ENCODE data around the gene TNFRSF13B. TPM values are rescaled to one million over a fixed set of nuclear protein-coding genes. Genes with fewer than 3 reads are reported as not detected.

Gene TNFRSF13B
- total RNA-seq, 1 donor from 2014 or later: not detected

DNA sequence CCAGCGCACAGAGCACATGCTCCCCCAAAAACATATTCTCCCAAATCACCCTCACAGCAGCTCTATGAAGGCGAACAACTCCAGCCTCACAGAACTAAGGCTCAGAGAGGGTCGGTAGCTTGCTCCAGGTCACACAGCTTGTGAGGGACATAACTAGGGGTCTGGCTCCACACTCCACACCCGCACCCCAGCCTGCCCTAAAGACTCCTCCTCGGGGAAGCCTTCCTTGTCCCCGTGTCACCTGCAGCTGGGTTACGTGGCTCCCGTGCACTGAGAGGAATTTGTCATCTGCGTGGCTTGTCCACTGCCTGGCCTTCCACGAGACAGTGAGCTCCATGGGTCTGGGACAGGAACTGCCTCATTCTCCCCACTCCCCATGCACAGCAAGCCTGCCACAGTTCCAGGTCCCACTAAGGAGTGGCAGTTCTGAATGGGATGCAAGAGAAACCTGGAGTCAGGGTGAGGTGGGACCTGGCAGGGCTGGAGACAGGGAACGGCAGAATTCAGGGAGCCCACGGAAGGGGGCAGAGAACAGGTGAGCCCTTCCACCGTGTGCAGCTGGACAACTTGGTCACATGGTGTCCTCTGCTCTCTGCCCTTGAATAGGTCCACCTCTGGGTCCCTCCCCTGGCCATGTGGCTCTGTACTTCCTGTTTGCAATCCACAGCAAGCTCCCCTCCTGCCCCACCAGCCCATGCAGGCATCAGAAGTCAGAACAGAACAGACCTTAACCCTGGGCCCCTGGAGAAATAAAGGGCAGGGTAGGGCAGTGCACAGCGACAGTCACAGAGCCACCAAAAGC lies 27.4 kb downstream of the TNFRSF13B start:
- DNase-seq (ENCODE audit: missing footprints) (no peak), ATAC-seq (no peak)
- intact Hi-C loops (cut with DNase I): no loop called here

DNA sequence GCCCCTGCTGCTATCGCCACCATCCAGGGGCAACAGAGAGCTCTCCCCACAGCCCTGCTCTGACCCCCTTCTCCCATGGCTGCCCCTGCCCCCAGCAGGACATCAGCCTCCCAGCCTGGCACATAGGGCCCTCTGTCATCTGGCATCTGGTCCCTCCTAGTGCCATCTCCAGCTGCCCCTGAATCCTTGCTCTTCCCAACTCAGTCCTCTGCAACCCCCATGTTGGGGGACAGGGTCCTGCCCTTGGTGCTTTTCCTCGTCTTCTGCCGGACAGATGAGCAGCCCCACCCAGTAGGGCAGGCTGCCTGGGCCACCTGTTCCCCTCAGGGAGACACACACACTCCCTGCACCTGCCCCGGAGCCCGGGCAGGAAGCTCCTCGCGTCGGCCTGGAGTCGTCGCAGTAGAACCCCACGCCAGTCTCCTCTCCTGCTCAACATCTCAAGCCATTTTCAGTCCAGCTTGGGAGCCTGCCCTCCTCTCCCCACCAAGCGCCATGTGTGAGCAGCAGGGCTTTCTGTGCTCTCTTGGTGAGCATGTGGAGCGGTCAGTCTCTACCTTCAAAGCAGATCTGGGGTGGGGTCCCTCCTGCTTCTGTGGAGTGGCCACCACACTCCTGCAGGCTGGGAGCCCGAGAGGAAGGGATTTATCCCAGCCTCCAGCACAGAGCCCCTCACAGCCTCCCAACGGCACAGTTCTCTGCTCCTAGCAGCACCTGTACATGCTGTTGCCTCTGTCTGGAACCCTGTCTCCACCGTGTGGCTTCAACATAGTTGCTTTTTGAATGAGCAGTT lies 28.2 kb downstream of the TNFRSF13B start:
- DNase-seq (ENCODE audit: missing footprints) (no peak), ATAC-seq (no peak)
- intact Hi-C loops (cut with DNase I): no loop called here

DNA sequence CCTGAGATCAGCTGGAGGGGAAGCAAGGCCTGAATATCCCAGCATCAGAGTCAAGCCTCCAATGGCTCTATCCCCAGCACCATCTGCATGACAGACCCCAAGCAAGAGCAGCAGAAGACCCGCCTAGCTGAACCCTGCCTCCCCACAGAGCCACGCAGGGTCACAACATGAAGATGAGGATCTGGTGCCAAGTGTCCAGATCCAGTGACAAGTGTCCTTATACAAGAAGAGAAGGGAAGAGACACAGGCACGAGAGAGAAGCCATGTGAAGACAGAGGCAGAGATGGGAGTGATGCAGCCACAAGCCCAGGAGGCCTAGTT lies 28.9 kb downstream of the TNFRSF13B start:
- DNase-seq (ENCODE audit: missing footprints) (no peak), ATAC-seq (no peak)
- intact Hi-C loops (cut with DNase I): no loop called here

DNA sequence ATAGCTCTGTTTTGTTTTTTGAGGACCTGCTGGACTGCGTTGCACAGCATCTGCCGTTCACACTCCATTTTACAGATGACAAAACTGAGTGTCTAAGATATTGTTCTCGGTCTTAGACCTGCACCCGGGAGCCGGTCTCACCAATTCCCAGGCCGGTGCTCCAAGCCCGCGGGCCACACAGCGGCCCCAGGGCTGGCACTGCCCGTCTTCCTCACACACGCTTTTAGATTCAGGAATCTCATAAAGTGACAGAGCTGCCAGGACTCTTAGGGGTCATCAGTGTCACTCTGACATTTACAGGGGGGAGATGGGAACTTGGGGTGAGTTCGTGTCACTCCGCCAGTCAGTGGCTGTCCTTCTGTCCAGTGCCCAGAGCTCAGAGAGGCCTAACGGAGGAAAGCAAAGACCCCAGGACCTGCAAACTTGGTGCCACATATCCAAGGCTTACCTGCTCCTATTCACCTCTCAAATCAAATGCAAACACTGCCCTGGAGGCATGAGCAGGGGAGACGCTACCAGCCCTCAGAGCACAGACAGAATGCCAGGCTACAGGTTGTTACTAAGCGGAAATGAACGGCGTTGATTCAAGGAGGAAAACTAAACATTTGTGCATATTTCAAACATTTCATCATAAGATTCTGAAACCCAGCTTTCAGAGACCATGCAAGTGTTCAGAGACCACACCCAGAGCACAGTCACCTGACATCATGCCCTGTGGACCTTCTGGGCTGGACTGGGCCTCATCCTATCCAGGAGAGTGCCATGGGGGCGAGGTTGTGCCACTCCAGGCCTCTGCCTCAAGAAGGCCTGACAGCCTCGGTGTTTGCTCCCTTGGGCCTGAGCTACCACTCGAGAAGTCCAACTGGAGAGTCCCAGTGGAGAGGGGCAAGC lies 29.5 kb downstream of the TNFRSF13B start:
- ATAC-seq: no peak
- DNase-seq (ENCODE audit: missing footprints): no peak
- intact Hi-C loops (cut with DNase I): no loop called here

GRCh38 chr17:16941072-16942036 lies 30.6 kb downstream of the TNFRSF13B start:
- DNase-seq (ENCODE audit: missing footprints) (no peak), ATAC-seq (no peak)
- intact Hi-C loops (cut with DNase I): no loop called here

DNA sequence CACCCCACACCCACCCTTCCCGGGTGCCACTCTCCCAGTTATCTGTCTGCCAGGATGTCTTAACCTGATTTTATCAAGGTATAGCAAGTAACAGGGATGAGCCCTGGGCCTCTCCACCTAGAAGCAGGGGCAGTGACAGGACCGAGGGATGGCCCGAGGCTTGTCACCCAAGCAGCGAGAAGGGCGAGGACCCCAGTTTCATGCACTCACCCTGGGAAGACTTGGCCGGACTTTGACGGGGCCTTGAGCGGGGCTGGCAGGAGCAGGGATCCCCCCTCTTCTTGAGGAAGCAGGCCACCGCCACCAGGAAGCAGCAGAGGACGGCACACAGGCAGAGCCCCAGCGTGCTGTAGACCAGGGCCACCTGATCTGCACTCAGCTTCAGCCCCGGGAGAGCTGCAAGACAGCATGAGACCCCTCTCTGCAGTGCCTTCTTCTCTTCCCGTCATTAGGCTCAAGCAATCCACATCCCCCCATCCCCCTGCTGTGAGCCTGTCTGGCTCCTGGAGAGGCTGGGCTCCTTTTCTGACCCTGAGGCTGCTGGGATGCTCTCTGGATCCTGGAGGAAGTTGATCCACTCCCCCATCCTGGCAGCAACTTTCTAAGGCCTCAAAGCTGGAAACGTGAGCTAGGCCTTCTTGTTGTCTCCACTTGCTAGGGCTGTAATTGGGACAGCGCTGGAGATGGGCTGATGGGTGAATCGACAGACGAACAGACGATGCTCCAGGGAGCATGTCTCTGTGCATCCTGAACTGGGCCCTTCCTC lies 31.6 kb downstream of the TNFRSF13B start:
- intact Hi-C loops (cut with DNase I): no loop called here
- DNase-seq (ENCODE audit: missing footprints): no peak
- no peak for ATAC-seq

GRCh38 chr17:16939606-16940115 lies 32.3 kb downstream of the TNFRSF13B start:
- ATAC-seq (no peak), DNase-seq (ENCODE audit: missing footprints) (no peak)
- intact Hi-C loops (cut with DNase I): no loop called here

DNA sequence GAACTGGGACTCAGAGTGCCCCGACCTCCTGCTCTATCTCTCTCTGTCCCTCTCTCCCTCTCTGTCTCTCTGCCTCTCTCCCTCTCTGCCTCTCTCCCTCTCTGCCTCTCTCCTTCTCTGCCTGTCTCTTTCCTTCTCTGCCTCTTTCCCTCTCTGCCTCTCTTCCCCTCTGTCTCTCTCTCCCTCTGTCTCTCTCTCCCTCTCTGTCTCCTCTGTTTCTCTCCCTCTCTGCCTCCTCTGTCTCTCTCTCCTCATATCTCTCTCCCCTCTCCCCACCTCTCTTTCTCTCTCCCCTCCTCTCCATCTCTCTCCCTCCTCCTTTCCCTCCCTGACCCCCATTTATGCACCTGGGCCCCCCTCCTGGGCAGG lies 32.7 kb downstream of the TNFRSF13B start:
- DNase-seq (ENCODE audit: missing footprints) (no peak), ATAC-seq (no peak)
- intact Hi-C loops (cut with DNase I): no loop called here

GRCh38 chr17:16938496-16939207 lies 33.3 kb downstream of the TNFRSF13B start:
- intact Hi-C loops (cut with DNase I): no loop called here
- no peak for DNase-seq (ENCODE audit: missing footprints)
- ATAC-seq: no peak

GRCh38 chr17:16938031-16938430 lies 33.9 kb downstream of the TNFRSF13B start:
- ATAC-seq: no peak
- intact Hi-C loops (cut with DNase I): no loop called here
- DNase-seq (ENCODE audit: missing footprints): no peak

DNA sequence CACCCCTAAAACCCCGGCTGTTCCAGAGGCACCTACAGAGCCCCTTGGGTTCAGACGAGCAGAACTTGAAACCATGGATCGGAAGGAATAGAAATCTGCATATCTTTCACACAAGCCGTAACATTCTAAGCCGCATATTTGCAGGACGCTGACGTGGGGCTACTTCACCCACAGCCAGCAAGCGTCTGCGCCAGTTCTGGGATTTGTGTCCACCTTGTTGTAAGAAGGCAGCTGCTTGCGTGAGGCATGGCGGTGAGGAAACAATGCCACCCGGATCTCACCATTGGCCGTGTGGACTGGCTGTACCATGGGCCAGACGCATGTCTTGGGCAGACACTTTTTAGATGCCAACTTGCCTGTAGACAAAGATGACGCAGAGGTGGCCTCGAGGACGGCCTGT lies 34.5 kb downstream of the TNFRSF13B start:
- no peak for ATAC-seq
- intact Hi-C loops (cut with DNase I): no loop called here
- peak; percentile 53 for DNase-seq (ENCODE audit: missing footprints)

DNA sequence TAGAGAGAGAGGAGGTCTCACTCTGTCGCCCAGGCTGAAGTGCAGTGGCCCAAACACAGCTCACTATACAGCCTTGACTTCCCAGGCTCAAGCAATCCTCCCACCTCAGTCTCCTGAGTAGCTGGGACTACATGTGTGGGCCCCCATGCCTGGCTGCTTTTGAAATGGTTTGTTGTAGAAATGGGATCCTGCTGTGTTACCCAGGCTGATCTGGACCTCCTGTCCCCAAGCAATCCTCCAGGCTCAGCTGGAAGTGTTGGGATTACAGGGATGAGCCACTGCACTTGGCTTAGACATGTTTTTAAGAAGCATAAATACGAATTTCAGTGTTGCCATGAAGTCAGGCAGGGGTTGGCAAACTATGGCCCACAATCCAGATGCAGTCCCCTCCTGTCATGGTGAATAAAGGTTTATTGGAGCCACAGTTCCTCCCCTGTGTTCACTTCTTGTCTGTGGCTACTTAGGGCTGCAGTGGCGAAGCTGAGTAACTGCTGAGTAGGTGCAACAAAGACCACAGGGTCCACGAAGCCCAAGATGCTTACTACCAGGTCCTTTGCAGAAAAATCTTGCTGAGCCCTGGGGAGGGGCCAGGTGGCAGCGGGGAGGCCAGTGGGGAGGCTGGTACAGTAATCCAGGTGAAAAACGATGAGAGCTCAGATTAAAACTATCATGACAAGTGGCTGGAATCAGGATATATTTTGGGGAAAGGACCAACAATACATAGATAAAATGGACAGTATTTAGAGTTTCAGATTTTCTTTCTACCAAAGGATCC lies 35.2 kb downstream of the TNFRSF13B start:
- peak; percentile 54 for DNase-seq (ENCODE audit: missing footprints)
- ATAC-seq: no peak
- intact Hi-C loops (cut with DNase I): no loop called here

GRCh38 chr17:16935786-16936185 lies 36.1 kb downstream of the TNFRSF13B start:
- ATAC-seq (no peak), DNase-seq (ENCODE audit: missing footprints) (no peak)
- intact Hi-C loops (cut with DNase I): no loop called here

- intact Hi-C loops (cut with DNase I): no loop called here
- DNase-seq (ENCODE audit: missing footprints) (no peak), ATAC-seq (no peak)
These were observed 36.7 kb downstream of the TNFRSF13B start for GRCh38 chr17:16935241-16935663.

GRCh38 chr17:16934836-16935235 lies 37.1 kb downstream of the TNFRSF13B start:
- ATAC-seq (no peak), DNase-seq (ENCODE audit: missing footprints) (no peak)
- intact Hi-C loops (cut with DNase I): no loop called here

- ATAC-seq (peak; percentile 18), DNase-seq (ENCODE audit: missing footprints) (no peak)
- intact Hi-C loops (cut with DNase I): no loop called here
These were observed 37.7 kb downstream of the TNFRSF13B start for GRCh38 chr17:16934133-16934795.

Measured in Right ventricle myocardium inferior (tissue), 1 donor.